ELR (cell line): ENCODE results near the gene IL32.

Experiments
- DNase-seq: peaks from one replicate; pipeline ENCODE4 v3.0.0-alpha.2; 2015; ENCODE audit warnings: low read depth

Gene IL32

DNA sequence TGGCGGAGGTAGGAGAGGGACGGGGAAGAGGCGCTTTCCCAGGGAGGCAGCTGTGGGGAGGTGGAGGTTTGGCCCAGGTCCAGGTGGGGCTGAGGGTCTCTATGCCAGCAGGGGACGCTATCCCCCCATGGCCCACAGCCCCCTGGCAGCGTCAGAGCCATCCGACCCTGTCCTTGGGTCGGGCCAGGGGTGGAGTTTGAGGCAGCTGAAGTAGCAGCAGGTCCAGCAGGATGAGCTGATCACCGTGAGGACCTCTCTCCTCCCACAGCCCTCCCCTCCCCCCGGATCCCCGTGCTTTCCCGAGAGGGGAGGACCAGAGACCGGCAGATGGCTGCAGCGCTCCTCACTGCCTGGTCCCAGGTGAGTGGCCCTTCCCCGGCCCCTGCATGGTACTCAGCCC, 50.1 kb downstream of the IL32 start:
- no peak for DNase-seq

DNA sequence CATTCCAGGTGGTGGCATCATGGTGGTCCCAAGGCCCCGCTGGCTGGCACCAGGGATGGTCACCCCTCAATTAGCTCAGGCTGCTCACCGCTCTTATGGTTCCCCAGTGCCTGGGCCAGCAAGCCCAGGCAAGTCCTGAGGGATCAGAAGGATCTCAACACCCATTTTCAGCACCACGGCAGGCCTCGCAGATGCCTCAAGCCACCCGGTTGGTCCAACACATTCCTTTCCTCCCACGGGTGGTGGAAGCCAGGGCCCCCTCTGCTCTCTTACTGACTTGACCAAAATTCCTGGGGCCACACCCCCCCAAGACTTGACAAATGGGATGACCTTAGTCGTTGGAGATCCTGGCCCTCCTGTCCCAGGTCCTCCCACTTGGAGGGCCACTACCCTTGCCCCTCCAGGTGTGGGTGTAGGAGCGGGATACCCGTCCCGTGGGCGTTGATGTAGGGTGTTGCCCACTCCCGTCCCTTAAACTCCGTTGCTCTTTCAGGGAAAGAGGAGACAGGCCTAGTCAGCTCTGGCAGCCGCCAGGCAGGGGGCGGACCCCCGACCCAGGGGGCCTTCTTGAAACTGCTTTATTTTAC, 52.9 kb downstream of the IL32 start:
- no peak for DNase-seq

DNA sequence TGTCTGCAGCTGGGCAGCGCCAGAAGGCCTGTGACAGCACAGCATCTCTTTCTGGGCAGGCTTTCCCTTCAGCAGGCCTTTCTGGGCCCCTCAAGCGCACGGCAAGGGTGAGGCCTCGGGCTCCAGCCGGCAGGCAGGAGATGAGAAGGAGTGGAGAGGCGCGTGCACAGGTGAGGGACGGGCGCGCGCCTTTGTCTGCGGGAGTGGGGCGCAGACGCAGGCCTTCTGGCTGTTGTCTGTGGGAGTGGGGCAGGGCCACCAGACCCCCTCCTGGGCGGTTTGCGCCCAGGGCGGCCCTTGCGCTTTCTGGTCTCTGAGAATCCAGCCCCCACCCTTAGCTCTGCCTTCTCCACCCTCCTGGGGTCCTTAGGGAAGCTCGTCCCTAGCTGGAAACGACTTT, 53.4 kb downstream of the IL32 start:
- no peak for DNase-seq
